ENCODE results near the gene SLC39A2.

- TF ChIP-seq CTCF (IDR thresholded peaks at IDR 0.05; ENCODE audit: insufficient read depth, low read length, poor library complexity, severe bottlenecking) (no peak), EZH2phosphoT487 (conservative IDR thresholded peaks at IDR 0.05; ENCODE audit: low read length) (no peak)
Observed at GRCh38 chr14:20980906-20981305, 18.2 kb upstream of the SLC39A2 start.
